ENCODE results near the gene PEX12.

- TF ChIP-seq ZEB2 (tag by site-specific recombination; IDR thresholded peaks at IDR 0.05) (no peak), ZNF302 (tag by site-specific recombination; IDR thresholded peaks at IDR 0.05; ENCODE audit: low read depth) (no peak), CTCF (tag by site-specific recombination; IDR thresholded peaks at IDR 0.05) (no peak), KLF1 (tag by site-specific recombination; IDR thresholded peaks at IDR 0.05) (no peak), ZNF639 (tag by site-specific recombination; IDR thresholded peaks at IDR 0.05) (no peak), SP3 (tag by site-specific recombination; IDR thresholded peaks at IDR 0.05) (no peak), REST (tag by site-specific recombination; IDR thresholded peaks at IDR 0.05) (no peak), HOXA7 (CRISPR knock-in tag; IDR thresholded peaks at IDR 0.05; ENCODE audit: borderline replicate concordance) (no peak), SETDB1 (IDR thresholded peaks at IDR 0.05; ENCODE audit: insufficient read length, low read length) (no peak), ELK4 (IDR thresholded peaks at IDR 0.05; ENCODE audit: borderline replicate concordance, low read depth, low read length) (no peak), ZFP41 (tag by site-specific recombination; IDR thresholded peaks at IDR 0.05; ENCODE audit: borderline replicate concordance) (no peak), ZNF555 (tag by site-specific recombination; conservative IDR thresholded peaks at IDR 0.05) (no peak), ZBTB8A (tag by site-specific recombination; IDR thresholded peaks at IDR 0.05) (no peak)
Measured at GRCh38 chr17:35603674-35604073, 25.3 kb upstream of the PEX12 start.
